ENCODE measurements around the gene NOD1. TPM values are rescaled to one million over a fixed set of nuclear protein-coding genes. Genes with fewer than 3 reads are reported as not detected.

NOD1 gene
- total and polyA plus RNA-seq, 2 of the 8 experiments (the other 6 are each of a cell fraction or from before 2014, with no cell fraction given): 3.8 to 6.5 TPM

- TF ChIP-seq JUN (IDR thresholded peaks at IDR 0.05; ENCODE audit: low read depth, low read length) (no peak), POLR2AphosphoS5 (IDR thresholded peaks at IDR 0.05; ENCODE audit: low read depth, low read length) (peak; percentile 67), EGR1 (IDR thresholded peaks at IDR 0.05; ENCODE audit: borderline replicate concordance, low read depth, low read length) (peak; percentile 55; the same call in 1 of the 2 replicates), ASH2L (IDR thresholded peaks at IDR 0.05; ENCODE audit: low read length) (peak; percentile 90), TEAD4 (IDR thresholded peaks at IDR 0.05; ENCODE audit: low read depth, low read length) (no peak), POLR2A (IDR thresholded peaks at IDR 0.05; ENCODE audit: control extremely low read depth in 1 of 2, low read depth in 2 of 2, low read length in 2 of 2) (peak in 1 of 2 experiments; percentile 40; a peak in 2 of 3 replicates), ATF2 (IDR thresholded peaks at IDR 0.05; ENCODE audit: low read length) (no peak), E2F6 (IDR thresholded peaks at IDR 0.05) (peak; percentile 73), CREB1 (IDR thresholded peaks at IDR 0.05) (peak; percentile 29; the same call in 1 of the 2 replicates), TAF1 (IDR thresholded peaks at IDR 0.05; ENCODE audit: low read depth, low read length) (peak; percentile 53; the same call in 1 of the 2 replicates), PHF8 (conservative IDR thresholded peaks at IDR 0.05; ENCODE audit: low read depth, low read length) (peak; percentile 53), MAX (IDR thresholded peaks at IDR 0.05) (peak; percentile 73; the same call in 1 of the 2 replicates), BACH1 (IDR thresholded peaks at IDR 0.05; ENCODE audit: low read length) (no peak), ATF3 (IDR thresholded peaks at IDR 0.05; ENCODE audit: insufficient read depth, low read depth, low read length) (no peak), TCF12 (IDR thresholded peaks at IDR 0.05; ENCODE audit: low read depth, low read length) (no peak), EZH2 (IDR thresholded peaks at IDR 0.05; ENCODE audit: low read depth, low read length, severe bottlenecking) (peak; percentile 46), CHD2 (IDR thresholded peaks at IDR 0.05; ENCODE audit: low read length) (peak; percentile 69; the same call in 1 of the 2 replicates), SP4 (IDR thresholded peaks at IDR 0.05; ENCODE audit: low read length) (no peak), RFX5 (IDR thresholded peaks at IDR 0.05; ENCODE audit: borderline replicate concordance, low read depth, low read length) (no peak), BRCA1 (IDR thresholded peaks at IDR 0.05; ENCODE audit: low read depth, low read length) (no peak)
Measured at GRCh38 chr7:30478349-30479201, at the start of gene NOD1 (continued).

All from H1 (cell line).